HCT116 (cell line): ENCODE measurements around the gene TENM3. TPM values are rescaled to one million over a fixed set of nuclear protein-coding genes. Genes with fewer than 3 reads are reported as not detected.

Experiments used
- ATAC-seq: fragments of 200-7000 bp; cut with Tn5 transposase; 2 replicates; pipeline ENCODE4 v1.9.1; 2020; ENCODE audit warnings: mild to moderate bottlenecking, moderate library complexity
- BruUV-seq: library from RNA; stranded (reverse); fragments of 400-500 nt; replicated peaks from 2 replicates; lab custom pipeline; 2021; lab: Mats Ljungman, UMichigan
- CTCF ChIA-PET: fragments of 300-600 bp; sonication (Branson Sonifier 250); formaldehyde crosslinking; loops from one replicate; lab custom pipeline; 2021; ENCODE audit warnings: antibody characterized with exemption; lab: Charles Lee
- POLR2A ChIA-PET: fragments of 300-600, 350-600 bp; sonication (Branson Sonifier 250); formaldehyde crosslinking; loops from one replicate; lab custom pipeline; 2021; ENCODE audit warnings: antibody characterized with exemption; lab: Charles Lee
- RAD21 ChIA-PET, 2 experiments: fragments of 300-600 bp; sonication (Branson Sonifier 250); formaldehyde crosslinking; loops; one replicate each; lab custom pipeline; 2023; ENCODE audit warnings: low total read pairs in 2 of 2; ENCODE audit not compliant: uncharacterized antibody in 2 of 2, unreplicated experiment in 2 of 2, low non-redundant PET in 1 of 2; lab: Charles Lee
- DNase-seq: peaks from one replicate; pipeline ENCODE4 v3.0.0-alpha.2; 2010; ENCODE audit warnings: low read depth, low spot score
- H2AFZ ChIP-seq: fragments of 200-600 bp; shearing (Covaris generic), sonication (generic); 2 replicates; pipeline ENCODE4 v1.6.1; 2017; ENCODE audit warnings: low read depth, mixed run types, mixed read lengths, antibody characterized with exemption, low read length; ENCODE audit not compliant: poor library complexity, severe bottlenecking
- H3K27ac ChIP-seq: 2 replicates; pipeline ENCODE4 v1.5.1; 2012; ENCODE audit warnings: low read depth, low read length
- H3K27me3 ChIP-seq: fragments of 200-600 bp; sonication (generic); 2 replicates; pipeline ENCODE4 v1.6.1; 2016; ENCODE audit warnings: mixed run types, low read length, mixed read lengths; ENCODE audit not compliant: insufficient read depth
- H3K36me3 ChIP-seq, 2 experiments: fragments of 200-500 bp in 1 of 2; fragments of 200-600 bp in 1 of 2; sonication (Bioruptor generic) in 1 of 2; sonication (generic) in 1 of 2; 2 replicates each; pipeline versions ENCODE4 v1.5.1 to v1.6.1; 2014 to 2016; ENCODE audit warnings: low read length in 2 of 2, inconsistent platforms in 1 of 2, mixed read lengths in 1 of 2, mixed run types in 1 of 2; ENCODE audit not compliant: insufficient read depth in 2 of 2, control insufficient read depth in 1 of 2
- H3K4me1 ChIP-seq, 2 experiments: fragments of 200-600 bp in 1 of 2; sonication (generic) in 1 of 2; 2 replicates each; pipeline versions ENCODE4 v1.5.1 to v1.6.1; 2012 to 2017; ENCODE audit warnings: low read length in 2 of 2, inconsistent platforms in 1 of 2, mild to moderate bottlenecking in 1 of 2, mixed read lengths in 1 of 2, mixed run types in 1 of 2, moderate library complexity in 1 of 2; ENCODE audit not compliant: insufficient read depth in 2 of 2, control insufficient read depth in 1 of 2
- H3K4me2 ChIP-seq: fragments of 200-600 bp; sonication (generic); 2 replicates; pipeline ENCODE4 v1.6.1; 2017; ENCODE audit warnings: mixed run types, low read length, mixed read lengths
- H3K4me3 ChIP-seq, 2 experiments: fragments of 200-600 bp in 1 of 2; sonication (generic) in 1 of 2; replicated peaks in 1 of 2; 2 replicates each; pipeline ENCODE4 v1.5.1; 2011 to 2016; ENCODE audit warnings: low read length in 2 of 2, control low read depth in 1 of 2, low read depth in 1 of 2, mild to moderate bottlenecking in 1 of 2, mixed read lengths in 1 of 2, mixed run types in 1 of 2
- H3K79me2 ChIP-seq: fragments of 200-600 bp; sonication (generic); 2 replicates; pipeline ENCODE4 v1.6.1; 2017; ENCODE audit warnings: mild to moderate bottlenecking, mixed run types, low read length, moderate library complexity, mixed read lengths; ENCODE audit not compliant: insufficient read depth
- H3K9ac ChIP-seq: fragments of 200-600 bp; sonication (generic); 2 replicates; pipeline ENCODE4 v1.6.1; 2016; ENCODE audit warnings: low read length, mixed read lengths
- H3K9me2 ChIP-seq: fragments of 200-600 bp; sonication (generic), shearing (Covaris generic); 2 replicates; pipeline ENCODE4 v1.6.1; 2017; ENCODE audit warnings: mixed run types, mild to moderate bottlenecking, moderate library complexity; ENCODE audit not compliant: insufficient read depth
- H3K9me3 ChIP-seq, 2 experiments: fragments of 200-500 bp in 1 of 2; fragments of 200-600 bp in 1 of 2; sonication (Bioruptor generic) in 1 of 2; sonication (generic) in 1 of 2; 2 replicates each; pipeline ENCODE4 v1.6.1; 2014 to 2017; ENCODE audit warnings: low read length in 2 of 2, mixed read lengths in 2 of 2, inconsistent platforms in 1 of 2, low read depth in 1 of 2, mild to moderate bottlenecking in 1 of 2, mixed run types in 1 of 2, moderate library complexity in 1 of 2; ENCODE audit not compliant: control insufficient read depth in 1 of 2, insufficient read depth in 1 of 2
- H4K20me1 ChIP-seq: fragments of 200-600 bp; sonication (generic), shearing (Covaris generic); 2 replicates; pipeline ENCODE4 v1.6.1; 2017; ENCODE audit warnings: mixed run types, mild to moderate bottlenecking, moderate library complexity; ENCODE audit not compliant: insufficient read depth
- POLR2AphosphoS5 ChIP-seq: IDR thresholded peaks from 2 replicates; pipeline ENCODE4 v1.6.1; 2011; ENCODE audit warnings: mild to moderate bottlenecking, low read depth, low read length, moderate library complexity
- RAD21 ChIP-seq: IDR thresholded peaks from 2 replicates; pipeline ENCODE4 v1.6.1; 2012; ENCODE audit warnings: low read depth, mild to moderate bottlenecking
- REST ChIP-seq: IDR thresholded peaks from 2 replicates; pipeline ENCODE4 v1.6.1; 2012; ENCODE audit warnings: low read depth
- SP1 ChIP-seq: IDR thresholded peaks from 2 replicates; pipeline ENCODE4 v1.6.1; 2012; ENCODE audit warnings: low read depth
- TCF7L2 ChIP-seq: IDR thresholded peaks from 2 replicates; pipeline ENCODE4 v1.7.0; 2011; ENCODE audit warnings: borderline replicate concordance, inconsistent platforms; ENCODE audit not compliant: insufficient read depth, insufficient read length; ENCODE audit errors: extremely low read depth
- ZBTB33 ChIP-seq: IDR thresholded peaks from 2 replicates; pipeline ENCODE4 v1.6.1; 2011; ENCODE audit warnings: mild to moderate bottlenecking, low read length, moderate library complexity; ENCODE audit not compliant: insufficient replicate concordance; ENCODE audit errors: extremely low read depth
- ZFX ChIP-seq: fragments of 450-650 bp; IDR thresholded peaks from 2 replicates; pipeline ENCODE4 v1.6.1; 2017
- intact Hi-C: fragments of 100-400 bp; cut with micrococcal nuclease; formaldehyde crosslinking; loops from 2 replicates; pipeline ENCODE4 v1.10.0; 2022
- total RNA-seq: library from RNA; stranded (reverse); gene quantifications from one replicate; pipeline ENCODE4 v1.2.1, GENCODE V29; 2021; ENCODE audit not compliant: unreplicated experiment

TENM3 gene
- total RNA-seq, 1 experiment from 2014 or later, result 0.54 TPM

DNA sequence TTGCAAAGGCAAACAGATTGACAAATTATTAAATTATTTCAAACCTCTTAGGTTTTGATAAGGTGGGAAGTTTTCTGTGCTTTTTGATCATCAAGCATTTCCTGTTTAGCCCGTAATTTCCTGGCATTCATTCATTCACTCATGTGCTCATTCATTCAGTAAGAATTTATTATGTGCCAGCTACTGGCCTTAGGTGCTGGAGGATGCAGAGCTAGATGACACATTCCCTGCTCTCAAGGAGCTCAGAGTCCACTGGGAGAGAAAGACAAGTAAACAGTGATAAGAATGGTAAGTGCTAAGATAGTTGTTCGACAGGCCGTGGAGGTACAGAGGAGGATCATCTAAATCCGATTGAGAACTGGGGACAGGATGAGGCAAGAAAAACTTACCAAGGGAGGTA is 520.9 kb downstream of the TENM3 start:
- BruUV-seq, result no TSS peak
- no peaks in the 10 kb centered on the region for H3K9me3 ChIP-seq
- no peak for ATAC-seq
- no peaks in the 10 kb centered on the region for H3K4me1 ChIP-seq
- CTCF ChIA-PET, result interaction anchor here (1.0 kb wide), 1 partner anchor 10 kb away, joined by 3 read pairs; no protein-coding TSS in a partner anchor
- H3K27me3 ChIP-seq, result peaks cover 51% of the 10 kb centered on the region
- H4K20me1 ChIP-seq, result no peaks in the 10 kb centered on the region
- no peaks in the 10 kb centered on the region for H3K79me2 ChIP-seq
- H3K27ac ChIP-seq, result no peak overlapping the region
- H2AFZ ChIP-seq, result no peak overlapping the region
- no peak overlapping the region for H3K4me2 ChIP-seq
- RAD21 ChIA-PET, result no interaction called here
- intact Hi-C loops, result no loop called here
- no peak for DNase-seq
- POLR2A ChIA-PET, result no interaction called here
- no peaks in the 10 kb centered on the region for H3K9me2 ChIP-seq
- H3K4me3 ChIP-seq, result no peak overlapping the region
- H3K36me3 ChIP-seq, result no peaks in the 10 kb centered on the region
- no peak overlapping the region for H3K9ac ChIP-seq
- TF ChIP-seq ZFX (no peak), ZBTB33 (no peak), SP1 (no peak), POLR2AphosphoS5 (no peak), RAD21 (no peak), TCF7L2 (no peak), REST (no peak)
